ENCODE data around the gene CCDC34. TPM values are rescaled to one million over a fixed set of nuclear protein-coding genes. Genes with fewer than 3 reads are reported as not detected.
A peak's percentile ranks its signal among the peaks of the same experiment; 100 is the strongest.

The CCDC34 gene
- total RNA-seq = 10 to 100 TPM in 2 of 3 donors, 1 to 10 TPM in 1; 7.2 to 11.2 (median 10.1) TPM
- long read RNA-seq, donor 1, partial matches to known transcripts = 2 of 8 reads
- long read RNA-seq, donor 1, other reads (novel, unspliced or antisense) = 0 of 8 reads
- long read RNA-seq, donor 2, transcript CCDC34-201 (3 exons, 2,109 nt) = major isoform, 12 of 15 reads
- long read RNA-seq, donor 2, partial matches to known transcripts = 3 of 15 reads
- long read RNA-seq, donor 2, other reads (novel, unspliced or antisense) = 0 of 15 reads

GRCh38 chr11:27362749-27363575 is at the start of gene CCDC34:
CCDC34 (minus strand) TSS chr11:27363215; CDS start chr11:27363194, 21 bp downstream.
- peak; percentile 90 to 94 (median 94) for DNase-seq
- intact Hi-C loops (cut with DNase I, micrococcal nuclease) = no loop called here
- peak; percentile 99 for ATAC-seq

GRCh38 chr11:27412192-27412691 is 49.2 kb upstream of the CCDC34 start:
- DNase-seq (no peak), ATAC-seq (no peak)
- no peak overlapping the region for H3K4me3 ChIP-seq
- H3K4me1 ChIP-seq (ENCODE audit: low read depth) = no peaks in the 10 kb centered on the region
- TF ChIP-seq, protein P1, sequence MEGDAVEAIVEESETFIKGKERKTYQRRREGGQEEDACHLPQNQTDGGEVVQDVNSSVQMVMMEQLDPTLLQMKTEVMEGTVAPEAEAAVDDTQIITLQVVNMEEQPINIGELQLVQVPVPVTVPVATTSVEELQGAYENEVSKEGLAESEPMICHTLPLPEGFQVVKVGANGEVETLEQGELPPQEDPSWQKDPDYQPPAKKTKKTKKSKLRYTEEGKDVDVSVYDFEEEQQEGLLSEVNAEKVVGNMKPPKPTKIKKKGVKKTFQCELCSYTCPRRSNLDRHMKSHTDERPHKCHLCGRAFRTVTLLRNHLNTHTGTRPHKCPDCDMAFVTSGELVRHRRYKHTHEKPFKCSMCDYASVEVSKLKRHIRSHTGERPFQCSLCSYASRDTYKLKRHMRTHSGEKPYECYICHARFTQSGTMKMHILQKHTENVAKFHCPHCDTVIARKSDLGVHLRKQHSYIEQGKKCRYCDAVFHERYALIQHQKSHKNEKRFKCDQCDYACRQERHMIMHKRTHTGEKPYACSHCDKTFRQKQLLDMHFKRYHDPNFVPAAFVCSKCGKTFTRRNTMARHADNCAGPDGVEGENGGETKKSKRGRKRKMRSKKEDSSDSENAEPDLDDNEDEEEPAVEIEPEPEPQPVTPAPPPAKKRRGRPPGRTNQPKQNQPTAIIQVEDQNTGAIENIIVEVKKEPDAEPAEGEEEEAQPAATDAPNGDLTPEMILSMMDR (IDR thresholded peaks at IDR 0.05) = no peak
- H3K36me3 ChIP-seq (ENCODE audit: low read depth) = no peaks in the 10 kb centered on the region
- H3K9me3 ChIP-seq = no peaks in the 10 kb centered on the region
- intact Hi-C loops (cut with DNase I, micrococcal nuclease) = no loop called here

More at GRCh38 chr11:27362749-27363575, at the start of gene CCDC34:
- H3K9me3 ChIP-seq = no peaks in the 10 kb centered on the region
- H3K36me3 ChIP-seq (ENCODE audit: low read depth) = no peaks in the 10 kb centered on the region
- H3K4me3 ChIP-seq = peak within 1 kb of the TSS; percentile 25
- H3K4me1 ChIP-seq (ENCODE audit: low read depth) = no peaks in the 10 kb centered on the region
- TF ChIP-seq, protein P1 (IDR thresholded peaks at IDR 0.05) = no peak

- no peak for ATAC-seq
- no peak for DNase-seq
- Histone ChIP-seq H3K4me1 (ENCODE audit: low read depth) (no peaks in the 10 kb centered on the region), H3K36me3 (ENCODE audit: low read depth) (no peaks in the 10 kb centered on the region), H3K4me3 (no peak overlapping the region), H3K9me3 (no peaks in the 10 kb centered on the region)
- TF ChIP-seq, protein P1 (IDR thresholded peaks at IDR 0.05) = no peak
- intact Hi-C loops (cut with DNase I, micrococcal nuclease) = no loop called here
Observed at GRCh38 chr11:27411328-27411727, 48.3 kb upstream of the CCDC34 start.

- Histone ChIP-seq H3K4me1 (ENCODE audit: low read depth) (no peaks in the 10 kb centered on the region), H3K4me3 (no peak overlapping the region), H3K36me3 (ENCODE audit: low read depth) (no peaks in the 10 kb centered on the region), H3K9me3 (no peaks in the 10 kb centered on the region)
- ATAC-seq (no peak), DNase-seq (no peak)
- TF ChIP-seq, protein P1 (IDR thresholded peaks at IDR 0.05) = no peak
- intact Hi-C loops (cut with DNase I, micrococcal nuclease) = no loop called here
Observed at GRCh38 chr11:27410272-27410671, 47.3 kb upstream of the CCDC34 start.

- Histone ChIP-seq H3K36me3 (ENCODE audit: low read depth) (no peaks in the 10 kb centered on the region), H3K4me3 (no peak overlapping the region), H3K4me1 (ENCODE audit: low read depth) (no peaks in the 10 kb centered on the region), H3K9me3 (no peaks in the 10 kb centered on the region)
- DNase-seq (no peak), ATAC-seq (no peak)
- TF ChIP-seq, protein P1 (IDR thresholded peaks at IDR 0.05) = no peak
- intact Hi-C loops (cut with DNase I, micrococcal nuclease) = no loop called here
Observed at GRCh38 chr11:27409742-27410141, 46.7 kb upstream of the CCDC34 start.

All from mucosa of descending colon (tissue), 3 donors.